Measurements from ENCODE around the gene ZNF862.

GRCh38 chr7:149819141-149819960 is 18.8 kb upstream of the ZNF862 start:
- no peak for TF ChIP-seq POLR2AphosphoS5 (IDR thresholded peaks at IDR 0.05; ENCODE audit: low read depth, low read length)
- no peak for TF ChIP-seq FOXP2 (optimal IDR thresholded peaks at IDR 0.05; ENCODE audit: borderline replicate concordance, extremely low read depth, extremely low read length, insufficient read depth)
- TF ChIP-seq TAF1 (IDR thresholded peaks at IDR 0.05; ENCODE audit: borderline replicate concordance, insufficient read depth, low read length) = no peak
- no peak for TF ChIP-seq REST (IDR thresholded peaks at IDR 0.05; ENCODE audit: insufficient read depth in 1 of 2, low read depth in 2 of 2, low read length in 2 of 2)

All from PFSK-1 (cell line).